SK-N-SH (cell line): Measurements from ENCODE around the gene PDZK1IP1. TPM values are rescaled to one million over a fixed set of nuclear protein-coding genes. Genes with fewer than 3 reads are reported as not detected.

Experiments
- CTCF ChIA-PET: fragments of 300-600, 350-600 bp; formaldehyde crosslinking; extraction: SDS; loops from one replicate; lab custom pipeline; 2021; lab: Yijun Ruan, JAX
- POLR2A ChIA-PET: fragments of 350-600 bp; sonication (Branson Sonifier 250); formaldehyde crosslinking; extraction: SDS; loops from one replicate; lab custom pipeline; 2020; ENCODE audit warnings: antibody characterized with exemption, inconsistent platforms; lab: Yijun Ruan, JAX
- DNase-seq: peaks from one replicate; pipeline ENCODE4 v3.0.0; 2012
- H2AFZ ChIP-seq: fragments of 200-600 bp; sonication (generic); 2 replicates; pipeline ENCODE4 v1.8.1; 2016; ENCODE audit warnings: antibody characterized with exemption, mild to moderate bottlenecking, low read depth
- H3F3A ChIP-seq: fragments of 200-600 bp; sonication (generic); replicated peaks from 2 replicates; pipeline ENCODE3; 2016; ENCODE audit warnings: antibody characterized with exemption, mild to moderate bottlenecking; ENCODE audit not compliant: insufficient read depth
- H3K27ac ChIP-seq, 2 experiments: fragments of 200-500 bp in 1 of 2; fragments of 200-600 bp in 1 of 2; sonication (Bioruptor generic) in 1 of 2; sonication (generic), shearing (Covaris generic) in 1 of 2; 2 replicates each; pipeline versions ENCODE4 v1.5.1 to v1.6.1; 2014 to 2016; ENCODE audit warnings: low read depth in 2 of 2, inconsistent platforms in 1 of 2, low read length in 1 of 2, mild to moderate bottlenecking in 1 of 2, mixed read lengths in 1 of 2
- H3K27me3 ChIP-seq: fragments of 200-600 bp; sonication (generic), shearing (Covaris generic); 2 replicates; pipeline ENCODE4 v1.6.1; 2016; ENCODE audit warnings: mixed run types; ENCODE audit not compliant: insufficient read depth
- H3K36me3 ChIP-seq, 2 experiments: fragments of 200-500 bp in 1 of 2; fragments of 200-600 bp in 1 of 2; sonication (Bioruptor generic) in 1 of 2; sonication (generic) in 1 of 2; replicated peaks in 1 of 2; 2 replicates each; pipeline versions ENCODE3 to v1.5.1; 2014 to 2016; ENCODE audit warnings: low read length in 1 of 2, mild to moderate bottlenecking in 1 of 2; ENCODE audit not compliant: insufficient read depth in 2 of 2, control insufficient read depth in 1 of 2
- H3K4me1 ChIP-seq, 2 experiments: fragments of 200-500 bp in 1 of 2; fragments of 200-600 bp in 1 of 2; sonication (Bioruptor generic) in 1 of 2; sonication (generic), shearing (Covaris generic) in 1 of 2; 2 replicates each; pipeline versions ENCODE4 v1.5.1 to v1.6.1; 2014 to 2016; ENCODE audit warnings: low read depth in 1 of 2, low read length in 1 of 2, mixed run types in 1 of 2; ENCODE audit not compliant: insufficient read depth in 2 of 2, control insufficient read depth in 1 of 2
- H3K4me2 ChIP-seq: fragments of 200-600 bp; sonication (generic), shearing (Covaris generic); 2 replicates; pipeline ENCODE4 v1.6.1; 2017; ENCODE audit warnings: mixed run types
- H3K4me3 ChIP-seq, 2 experiments: fragments of 200-500 bp in 1 of 2; fragments of 200-600 bp in 1 of 2; sonication (Bioruptor generic) in 1 of 2; sonication (generic), shearing (Covaris generic) in 1 of 2; 2 replicates each; pipeline versions ENCODE4 v1.5.1 to v1.8.1; 2014 to 2016; ENCODE audit warnings: low read depth in 2 of 2, inconsistent platforms in 1 of 2, low read length in 1 of 2, mild to moderate bottlenecking in 1 of 2, mixed read lengths in 1 of 2, moderate library complexity in 1 of 2
- H3K79me2 ChIP-seq: fragments of 200-600 bp; sonication (generic); 2 replicates; pipeline ENCODE4 v1.8.1; 2017; ENCODE audit warnings: mild to moderate bottlenecking; ENCODE audit not compliant: insufficient read depth
- H3K9ac ChIP-seq: fragments of 200-600 bp; sonication (generic); 2 replicates; pipeline ENCODE4 v1.6.1; 2017; ENCODE audit warnings: mixed run types
- H3K9me2 ChIP-seq: fragments of 200-600 bp; sonication (generic); 2 replicates; pipeline ENCODE4 v1.6.1; 2017; ENCODE audit warnings: mixed run types
- H3K9me3 ChIP-seq: fragments of 200-600 bp; sonication (generic); 2 replicates; pipeline ENCODE4 v1.6.1; 2017; ENCODE audit warnings: mixed run types, mild to moderate bottlenecking, moderate library complexity
- H4K20me1 ChIP-seq: fragments of 200-600 bp; sonication (generic); 2 replicates; pipeline ENCODE4 v1.6.1; 2017; ENCODE audit warnings: mild to moderate bottlenecking, mixed run types; ENCODE audit not compliant: insufficient read depth
- CHD2 ChIP-seq: fragments of 150-350 bp; IDR thresholded peaks from 2 replicates; pipeline ENCODE4 v1.6.1; 2018; ENCODE audit warnings: low read length; ENCODE audit not compliant: partially characterized antibody
- FOSL2 ChIP-seq: IDR thresholded peaks from 2 replicates; pipeline ENCODE4 v1.4.0; 2012; ENCODE audit warnings: low read depth, mild to moderate bottlenecking, moderate library complexity, borderline replicate concordance
- FOXJ3 ChIP-seq: sonication (generic); formaldehyde crosslinking; IDR thresholded peaks from 2 replicates; pipeline ENCODE4 v1.5.1; 2020; ENCODE audit warnings: mild to moderate bottlenecking, missing genetic modification reagents
- FOXM1 ChIP-seq: IDR thresholded peaks from 2 replicates; pipeline ENCODE4 v1.4.0; 2012; ENCODE audit warnings: low read depth, mild to moderate bottlenecking
- GABPA ChIP-seq: IDR thresholded peaks from 2 replicates; pipeline ENCODE4 v1.4.0; 2012; ENCODE audit warnings: low read depth, mild to moderate bottlenecking
- GATA2 ChIP-seq: sonication (generic); formaldehyde crosslinking; IDR thresholded peaks from 2 replicates; pipeline ENCODE4 v1.5.0; 2020; ENCODE audit warnings: mild to moderate bottlenecking, missing genetic modification reagents
- JUND ChIP-seq: IDR thresholded peaks from 2 replicates; pipeline ENCODE4 v1.4.0; 2012
- MXI1 ChIP-seq: IDR thresholded peaks from 2 replicates; pipeline ENCODE4 v1.6.1; 2012; ENCODE audit warnings: mild to moderate bottlenecking, low read depth, low read length, improper control_type of control experiment
- PBX3 ChIP-seq: IDR thresholded peaks from 2 replicates; pipeline ENCODE4; 2012
- RAD21 ChIP-seq: IDR thresholded peaks from 2 replicates; pipeline ENCODE4 v1.6.1; 2012; ENCODE audit warnings: mild to moderate bottlenecking, low read length
- RFX5 ChIP-seq: IDR thresholded peaks from 2 replicates; pipeline ENCODE4 v1.6.1; 2012; ENCODE audit warnings: mild to moderate bottlenecking, improper control_type of control experiment, low read length
- RXRA ChIP-seq: IDR thresholded peaks from 2 replicates; pipeline ENCODE4 v1.4.0; 2012; ENCODE audit warnings: low read depth, mild to moderate bottlenecking, borderline replicate concordance
- SIN3A ChIP-seq: IDR thresholded peaks from 2 replicates; pipeline ENCODE4 v1.6.1; 2012; ENCODE audit warnings: low read depth, mild to moderate bottlenecking, low read length, moderate library complexity, borderline replicate concordance
- SMC3 ChIP-seq: IDR thresholded peaks from 2 replicates; pipeline ENCODE4 v1.6.1; 2012; ENCODE audit warnings: low read depth, low read length, improper control_type of control experiment
- TCF12 ChIP-seq: IDR thresholded peaks from 2 replicates; pipeline ENCODE4 v1.4.0; 2012
- TEAD4 ChIP-seq: IDR thresholded peaks from 2 replicates; pipeline ENCODE4 v1.4.0; 2012; ENCODE audit warnings: mild to moderate bottlenecking, borderline replicate concordance; ENCODE audit not compliant: insufficient read depth
- USF1 ChIP-seq: IDR thresholded peaks from 2 replicates; pipeline ENCODE4 v1.4.0; 2012; ENCODE audit warnings: low read depth, borderline replicate concordance
- YY1 ChIP-seq: IDR thresholded peaks from 2 replicates; pipeline ENCODE4 v1.4.0; 2012; ENCODE audit warnings: low read depth, mild to moderate bottlenecking
- ZBTB33 ChIP-seq: IDR thresholded peaks from 2 replicates; pipeline ENCODE4 v1.4.0; 2012; ENCODE audit warnings: low read depth, borderline replicate concordance
- WGBS: methylation state at CpG from one replicate; pipeline ENCODE4 v1.1.6; 2017; ENCODE audit warnings: low lambda C conversion rate; 5-methylcytosine and 5-hydroxymethylcytosine counted together
- polyA plus RNA-seq, 3 experiments: library from polyadenylated mRNA; depleted of rRNA; stranded (reverse); fragments of >200 nt; gene quantifications; 2 replicates each; pipeline ENCODE4 v1.2.3, GENCODE V29; 2012

Gene PDZK1IP1
- polyA plus RNA-seq, 1 of the 3 experiments (the other 2 are of a cell fraction): not detected

GRCh38 chr1:47209091-47209490 lies 19.3 kb upstream of the PDZK1IP1 start (continued):
- TF ChIP-seq USF1: no peak
- TF ChIP-seq ZBTB33: no peak
- no peak for TF ChIP-seq SMC3
- no peak for TF ChIP-seq SIN3A

- Histone ChIP-seq H3K9ac (no peak overlapping the region), H3K9me3 (no peaks in the 10 kb centered on the region), H3F3A (no peaks in the 10 kb centered on the region), H3K4me3 (no peak overlapping the region), H3K79me2 (no peaks in the 10 kb centered on the region), H3K9me2 (no peaks in the 10 kb centered on the region), H3K27ac (no peak overlapping the region), H3K4me2 (no peak overlapping the region), H2AFZ (no peak overlapping the region), H3K36me3 (no peaks in the 10 kb centered on the region), H3K27me3 (peaks cover 10% of the 10 kb centered on the region; the same call in 1 of the 2 replicates), H4K20me1 (no peaks in the 10 kb centered on the region), H3K4me1 (no peaks in the 10 kb centered on the region)
- no peak for DNase-seq
- no peak for TF ChIP-seq RFX5
- TF ChIP-seq TEAD4: no peak
- no peak for TF ChIP-seq FOXM1
- TF ChIP-seq SMC3: no peak
- no peak for TF ChIP-seq USF1
- no peak for TF ChIP-seq PBX3
- no peak for TF ChIP-seq TCF12
- TF ChIP-seq GATA2: no peak
- no peak for TF ChIP-seq RAD21
- no peak for TF ChIP-seq CHD2
- TF ChIP-seq FOSL2: no peak
- no peak for TF ChIP-seq MXI1
- no peak for TF ChIP-seq YY1
- TF ChIP-seq JUND: no peak
- TF ChIP-seq GABPA: no peak
- no peak for TF ChIP-seq RXRA
- no peak for TF ChIP-seq ZBTB33
- TF ChIP-seq FOXJ3 (CRISPR knock-in tag): no peak
- POLR2A ChIA-PET: no interaction called here
- 84% methylated on average over 6 of the region's 11 CpGs for WGBS
- CTCF ChIA-PET: interaction anchor here (1.1 to 4.2 kb wide), 3 partner anchors 15 to 54 kb away, joined by 3 to 25 read pairs (median 3); no protein-coding TSS in a partner anchor
Observed at GRCh38 chr1:47208374-47208850, 18.6 kb upstream of the PDZK1IP1 start.
